Aorta (tissue), 5 donors: Measurements from ENCODE around the gene NMNAT2. TPM values are rescaled to one million over a fixed set of nuclear protein-coding genes. Genes with fewer than 3 reads are reported as not detected.
"Not testable (repeated sequence)": the region's sequence is repeated elsewhere in the genome, so short reads cannot be mapped to it uniquely, and the experiment has no call there.

Experiments
- ATAC-seq: fragments of 200-7000 bp; cut with Tn5 transposase; one replicate; pipeline ENCODE4 v1.9.1; 2022; ENCODE audit warnings: moderate library complexity; ENCODE audit not compliant: low FRiP score
- DNase-seq, 2 donors: peaks; one replicate each; pipeline ENCODE4 v3.0.0-alpha.2; 2020
- H3K27ac ChIP-seq, 2 donors: one replicate each; pipeline ENCODE4 v1.5.1; 2013; ENCODE audit warnings: low read length in 2 of 2, mild to moderate bottlenecking in 2 of 2, moderate library complexity in 2 of 2, control low read depth in 1 of 2, inconsistent platforms in 1 of 2, low read depth in 1 of 2
- H3K27me3 ChIP-seq, 2 donors: one replicate each; pipeline ENCODE4 v1.6.1; 2013; ENCODE audit warnings: control low read depth in 1 of 2, low read length in 1 of 2, mild to moderate bottlenecking in 1 of 2, moderate library complexity in 1 of 2; ENCODE audit not compliant: insufficient read depth in 2 of 2, control insufficient read depth in 1 of 2
- H3K36me3 ChIP-seq, 2 donors: one replicate each; pipeline ENCODE4 v1.6.1; 2013; ENCODE audit warnings: control low read depth in 1 of 2, low read length in 1 of 2, mild to moderate bottlenecking in 1 of 2; ENCODE audit not compliant: insufficient read depth in 2 of 2, control insufficient read depth in 1 of 2
- H3K4me1 ChIP-seq, 2 donors: one replicate each; pipeline ENCODE4 v1.6.1; 2013; ENCODE audit warnings: low read length in 2 of 2, control low read depth in 1 of 2, mild to moderate bottlenecking in 1 of 2, moderate library complexity in 1 of 2; ENCODE audit not compliant: insufficient read depth in 2 of 2, control insufficient read depth in 1 of 2
- H3K4me3 ChIP-seq, 2 donors: one replicate each; pipeline ENCODE4 v1.5.1; 2013; ENCODE audit warnings: low read length in 2 of 2, control low read depth in 1 of 2, mild to moderate bottlenecking in 1 of 2
- H3K9me3 ChIP-seq: one replicate; pipeline ENCODE4 v1.6.1; 2013; ENCODE audit warnings: mild to moderate bottlenecking, low read length; ENCODE audit not compliant: control insufficient read depth
- WGBS, 2 donors: extraction: QIAGEN DNeasy Blood & Tissue Kit; methylation state at CpG; one replicate each; pipeline ENCODE4 v1.1.7; 2013; 5-methylcytosine and 5-hydroxymethylcytosine counted together
- intact Hi-C, 2 donors: fragments of 100-400 bp; cut with DNase I; formaldehyde crosslinking; loops; one replicate each; pipeline versions ENCODE4 v1.14.2 to v1.15.0; 2022
- polyA plus RNA-seq, 2 donors: library from polyadenylated mRNA; stranded (reverse); fragments of 200-250 nt; gene quantifications; one replicate each; pipeline ENCODE4 v1.2.3, GENCODE V29; 2013
- total RNA-seq, 2 donors: library from RNA; stranded (reverse); fragmentation: NEBNext Ultra II Directional; extraction: Animal tissue kit (Norgen Biotek cat#: 25700); gene quantifications; one replicate each; pipeline ENCODE4 v1.2.1, GENCODE V29; 2021
- donor health status: healthy with polysubstance abuse.
- donor health status: Bipolar disorder and iron deficiency.
- donor health status: DM: no; HTN: no; CAD: no.
- donor health status: DM: no; HTN: no; CAD: no.
- donor health status: DM: yes; HTN: yes; CAD: no.

Gene NMNAT2
- total and polyA plus RNA-seq, 4 donors, result 0.25 to 2.8 (median 1.3) TPM; not detected in 1

- ATAC-seq (peak; percentile 77), DNase-seq (peak; percentile 58 to 79)
- Histone ChIP-seq H3K27ac (peak overlapping the region in 1 of 2 donors; percentile 54), H3K9me3 (no peaks in the 10 kb centered on the region), H3K4me1 (no peaks in the 10 kb centered on the region), H3K4me3 (no peak overlapping the region), H3K36me3 (no peaks in the 10 kb centered on the region), H3K27me3 (no peaks in the 10 kb centered on the region)
- intact Hi-C loops, result no loop called here
- 71 to 78% methylated on average over 5 of the region's 5 CpGs for WGBS, 2 donors
Observed at GRCh38 chr1:183243161-183244050, 174.8 kb downstream of the NMNAT2 start.

GRCh38 chr1:183242556-183242955 lies 175.6 kb downstream of the NMNAT2 start:
- H3K4me3 ChIP-seq, result no peak overlapping the region
- intact Hi-C loops, result no loop called here
- H3K36me3 ChIP-seq, result no peaks in the 10 kb centered on the region
- H3K27me3 ChIP-seq, result no peaks in the 10 kb centered on the region
- H3K27ac ChIP-seq, result no peak overlapping the region
- H3K4me1 ChIP-seq, result no peaks in the 10 kb centered on the region
- 28 to 32% methylated on average over 3 of the region's 3 CpGs for WGBS, 2 donors
- peak; percentile 44 for ATAC-seq
- no peak for DNase-seq
- H3K9me3 ChIP-seq, result no peaks in the 10 kb centered on the region

- intact Hi-C loops, result no loop called here
- no peak for ATAC-seq
- Histone ChIP-seq H3K4me3 (no peak overlapping the region), H3K4me1 (no peaks in the 10 kb centered on the region), H3K27ac (no peak overlapping the region), H3K27me3 (no peaks in the 10 kb centered on the region), H3K36me3 (no peaks in the 10 kb centered on the region), H3K9me3 (no peaks in the 10 kb centered on the region)
- no peak for DNase-seq
- 25 to 50% methylated on average over 3 of the region's 3 CpGs for WGBS, 2 donors
Observed at GRCh38 chr1:183241471-183241870, 176.7 kb downstream of the NMNAT2 start.

GRCh38 chr1:183240853-183241252 lies 177.3 kb downstream of the NMNAT2 start:
- ATAC-seq, intact Hi-C loops, H3K27me3 ChIP-seq, H3K4me1 ChIP-seq, H3K27ac ChIP-seq, H3K9me3 ChIP-seq, H3K36me3 ChIP-seq, DNase-seq, H3K4me3 ChIP-seq: not testable (repeated sequence)
- WGBS, 2 donors, result 96 to 99% methylated on average over 8 of the region's 8 CpGs

- H3K4me3 ChIP-seq, result no peak overlapping the region
- intact Hi-C loops, result no loop called here
- 94 to 96% methylated on average over 4 of the region's 4 CpGs for WGBS, 2 donors
- no peaks in the 10 kb centered on the region for H3K36me3 ChIP-seq
- H3K9me3 ChIP-seq, result no peaks in the 10 kb centered on the region
- H3K27me3 ChIP-seq, result no peaks in the 10 kb centered on the region
- no peak for DNase-seq
- H3K27ac ChIP-seq, result no peak overlapping the region
- H3K4me1 ChIP-seq, result no peaks in the 10 kb centered on the region
- no peak for ATAC-seq
Observed at GRCh38 chr1:183240526-183240825, 177.7 kb downstream of the NMNAT2 start.

GRCh38 chr1:183239793-183240525 lies 178.2 kb downstream of the NMNAT2 start:
- Histone ChIP-seq H3K36me3 (no peaks in the 10 kb centered on the region), H3K4me3 (no peak overlapping the region), H3K27ac (no peak overlapping the region), H3K9me3 (no peaks in the 10 kb centered on the region), H3K27me3 (no peaks in the 10 kb centered on the region), H3K4me1 (no peaks in the 10 kb centered on the region)
- intact Hi-C loops, result loop anchor here (10.0 kb wide), 2 partner anchors 75 to 105 kb away; no protein-coding TSS in a partner anchor
- WGBS, 2 donors, result 73 to 74% methylated on average over 8 of the region's 8 CpGs
- DNase-seq, result no peak
- peak; percentile 12 for ATAC-seq

GRCh38 chr1:183239220-183239742 lies 178.9 kb downstream of the NMNAT2 start:
- WGBS, 2 donors, result 91 to 96% methylated on average over 7 of the region's 7 CpGs
- Histone ChIP-seq H3K4me1 (no peaks in the 10 kb centered on the region), H3K9me3 (no peaks in the 10 kb centered on the region), H3K4me3 (no peak overlapping the region), H3K27me3 (no peaks in the 10 kb centered on the region), H3K27ac (no peak overlapping the region), H3K36me3 (no peaks in the 10 kb centered on the region)
- no peak for ATAC-seq
- intact Hi-C loops, result loop anchor here (10.0 kb wide), 2 partner anchors 76 to 104 kb away; no protein-coding TSS in a partner anchor
- DNase-seq, result no peak

GRCh38 chr1:183238071-183238470 lies 180.1 kb downstream of the NMNAT2 start:
- Histone ChIP-seq H3K27me3 (no peaks in the 10 kb centered on the region), H3K4me1 (no peaks in the 10 kb centered on the region), H3K4me3 (no peak overlapping the region), H3K9me3 (no peaks in the 10 kb centered on the region), H3K36me3 (no peaks in the 10 kb centered on the region), H3K27ac (no peak overlapping the region)
- no peak for ATAC-seq
- intact Hi-C loops, result loop anchor here (10.0 kb wide), 2 partner anchors 77 to 103 kb away; no protein-coding TSS in a partner anchor
- DNase-seq, result no peak
- 77 to 83% methylated on average over 2 of the region's 2 CpGs for WGBS, 2 donors
